ENCODE results near the gene MYCBPAP.
A peak's percentile ranks its signal among the peaks of the same experiment; 100 is the strongest.

MYCBPAP gene

GRCh38 chr17:50544516-50544915 lies 36.3 kb downstream of the MYCBPAP start:
- Histone ChIP-seq H3K36me3 (ENCODE audit: insufficient read depth, low read length) (peaks cover 3% of the 10 kb centered on the region), H3K9ac (ENCODE audit: low read length) (no peak overlapping the region), H3K27me3 (ENCODE audit: control insufficient read depth in 1 of 2, insufficient read depth in 2 of 2, low read length in 2 of 2) (no peaks in the 10 kb centered on the region), H3K4me3 (ENCODE audit: low read depth in 1 of 2, low read length in 2 of 2) (no peak overlapping the region), H3K9me3 (ENCODE audit: low read length) (no peaks in the 10 kb centered on the region), H3K27ac (ENCODE audit: low read depth, low read length) (no peak overlapping the region), H3K4me1 (ENCODE audit: insufficient read depth, low read length) (peaks cover 29% of the 10 kb centered on the region)

- Histone ChIP-seq H3K4me3 (ENCODE audit: low read depth in 1 of 2, low read length in 2 of 2) (no peak overlapping the region), H3K27me3 (ENCODE audit: control insufficient read depth in 1 of 2, insufficient read depth in 2 of 2, low read length in 2 of 2) (no peaks in the 10 kb centered on the region), H3K36me3 (ENCODE audit: insufficient read depth, low read length) (peaks cover 11% of the 10 kb centered on the region), H3K9me3 (ENCODE audit: low read length) (no peaks in the 10 kb centered on the region), H3K27ac (ENCODE audit: low read depth, low read length) (no peak overlapping the region), H3K9ac (ENCODE audit: low read length) (no peak overlapping the region), H3K4me1 (ENCODE audit: insufficient read depth, low read length) (peaks cover 29% of the 10 kb centered on the region)
Measured at GRCh38 chr17:50545311-50545710, 37.1 kb downstream of the MYCBPAP start.

GRCh38 chr17:50546701-50547034 lies 38.4 kb downstream of the MYCBPAP start:
- H3K27me3 ChIP-seq (ENCODE audit: control insufficient read depth in 1 of 2, insufficient read depth in 2 of 2, low read length in 2 of 2) = no peaks in the 10 kb centered on the region
- peak overlapping the region; percentile 38 to 87 for H3K4me3 ChIP-seq (ENCODE audit: low read depth in 1 of 2, low read length in 2 of 2)
- peaks cover 29% of the 10 kb centered on the region for H3K4me1 ChIP-seq (ENCODE audit: insufficient read depth, low read length)
- H3K9ac ChIP-seq (ENCODE audit: low read length) = no peak overlapping the region
- no peaks in the 10 kb centered on the region for H3K9me3 ChIP-seq (ENCODE audit: low read length)
- peaks cover 11% of the 10 kb centered on the region for H3K36me3 ChIP-seq (ENCODE audit: insufficient read depth, low read length)
- H3K27ac ChIP-seq (ENCODE audit: low read depth, low read length) = no peak overlapping the region

- Histone ChIP-seq H3K4me1 (ENCODE audit: insufficient read depth, low read length) (peaks cover 29% of the 10 kb centered on the region), H3K27ac (ENCODE audit: low read depth, low read length) (peak within 1 kb of the TSS; percentile 7), H3K9me3 (ENCODE audit: low read length) (no peaks in the 10 kb centered on the region), H3K36me3 (ENCODE audit: insufficient read depth, low read length) (peaks cover 11% of the 10 kb centered on the region), H3K4me3 (ENCODE audit: low read depth in 1 of 2, low read length in 2 of 2) (peak within 1 kb of the TSS; percentile 38 to 87), H3K27me3 (ENCODE audit: control insufficient read depth in 1 of 2, insufficient read depth in 2 of 2, low read length in 2 of 2) (no peaks in the 10 kb centered on the region), H3K9ac (ENCODE audit: low read length) (peak within 1 kb of the TSS; percentile 92)
Measured at GRCh38 chr17:50547035-50547735, 38.9 kb downstream of the MYCBPAP start, which contains the start of gene SPATA20. TSS of gene SPATA20 (plus strand) at chr17:50547174. CDS start at chr17:50547209, 35 bp downstream.

- Histone ChIP-seq H3K27me3 (ENCODE audit: control insufficient read depth in 1 of 2, insufficient read depth in 2 of 2, low read length in 2 of 2) (no peaks in the 10 kb centered on the region), H3K9ac (ENCODE audit: low read length) (peak overlapping the region; percentile 92), H3K36me3 (ENCODE audit: insufficient read depth, low read length) (peaks cover 11% of the 10 kb centered on the region), H3K9me3 (ENCODE audit: low read length) (no peaks in the 10 kb centered on the region), H3K27ac (ENCODE audit: low read depth, low read length) (peak overlapping the region; percentile 7), H3K4me3 (ENCODE audit: low read depth in 1 of 2, low read length in 2 of 2) (peak overlapping the region in 1 of 2 donors; percentile 87), H3K4me1 (ENCODE audit: insufficient read depth, low read length) (peaks cover 23% of the 10 kb centered on the region)
Measured at GRCh38 chr17:50547736-50548083, 39.5 kb downstream of the MYCBPAP start.

- Histone ChIP-seq H3K4me3 (ENCODE audit: low read depth in 1 of 2, low read length in 2 of 2) (no peak overlapping the region), H3K4me1 (ENCODE audit: insufficient read depth, low read length) (peaks cover 20% of the 10 kb centered on the region), H3K9me3 (ENCODE audit: low read length) (no peaks in the 10 kb centered on the region), H3K9ac (ENCODE audit: low read length) (no peak overlapping the region), H3K36me3 (ENCODE audit: insufficient read depth, low read length) (peaks cover 11% of the 10 kb centered on the region), H3K27ac (ENCODE audit: low read depth, low read length) (no peak overlapping the region), H3K27me3 (ENCODE audit: control insufficient read depth in 1 of 2, insufficient read depth in 2 of 2, low read length in 2 of 2) (no peaks in the 10 kb centered on the region)
Measured at GRCh38 chr17:50548831-50549230, 40.6 kb downstream of the MYCBPAP start.

- Histone ChIP-seq H3K27me3 (ENCODE audit: control insufficient read depth in 1 of 2, insufficient read depth in 2 of 2, low read length in 2 of 2) (peaks cover 0 to 4% of the 10 kb centered on the region in 2 donors), H3K9ac (ENCODE audit: low read length) (no peak overlapping the region), H3K4me1 (ENCODE audit: insufficient read depth, low read length) (peaks cover 20% of the 10 kb centered on the region), H3K27ac (ENCODE audit: low read depth, low read length) (no peak overlapping the region), H3K4me3 (ENCODE audit: low read depth in 1 of 2, low read length in 2 of 2) (no peak overlapping the region), H3K9me3 (ENCODE audit: low read length) (no peaks in the 10 kb centered on the region), H3K36me3 (ENCODE audit: insufficient read depth, low read length) (peaks cover 11% of the 10 kb centered on the region)
Measured at GRCh38 chr17:50549256-50549941, 41.2 kb downstream of the MYCBPAP start.

GRCh38 chr17:50549969-50550368 lies 41.7 kb downstream of the MYCBPAP start:
- H3K36me3 ChIP-seq (ENCODE audit: insufficient read depth, low read length) = peaks cover 16% of the 10 kb centered on the region
- H3K9ac ChIP-seq (ENCODE audit: low read length) = no peak overlapping the region
- H3K4me1 ChIP-seq (ENCODE audit: insufficient read depth, low read length) = peaks cover 20% of the 10 kb centered on the region
- no peak overlapping the region for H3K4me3 ChIP-seq (ENCODE audit: low read depth in 1 of 2, low read length in 2 of 2)
- H3K27ac ChIP-seq (ENCODE audit: low read depth, low read length) = no peak overlapping the region
- H3K27me3 ChIP-seq (ENCODE audit: control insufficient read depth in 1 of 2, insufficient read depth in 2 of 2, low read length in 2 of 2) = peaks cover 0 to 4% of the 10 kb centered on the region in 2 donors
- H3K9me3 ChIP-seq (ENCODE audit: low read length) = no peaks in the 10 kb centered on the region

- H3K27ac ChIP-seq (ENCODE audit: low read depth, low read length) = no peak overlapping the region
- no peak overlapping the region for H3K9ac ChIP-seq (ENCODE audit: low read length)
- H3K9me3 ChIP-seq (ENCODE audit: low read length) = no peaks in the 10 kb centered on the region
- peaks cover 0 to 4% of the 10 kb centered on the region in 2 donors for H3K27me3 ChIP-seq (ENCODE audit: control insufficient read depth in 1 of 2, insufficient read depth in 2 of 2, low read length in 2 of 2)
- peaks cover 20% of the 10 kb centered on the region for H3K4me1 ChIP-seq (ENCODE audit: insufficient read depth, low read length)
- H3K36me3 ChIP-seq (ENCODE audit: insufficient read depth, low read length) = peaks cover 25% of the 10 kb centered on the region
- H3K4me3 ChIP-seq (ENCODE audit: low read depth in 1 of 2, low read length in 2 of 2) = no peak overlapping the region
Measured at GRCh38 chr17:50550661-50551432, 42.6 kb downstream of the MYCBPAP start.

GRCh38 chr17:50551433-50551815 lies 43.2 kb downstream of the MYCBPAP start:
- peaks cover 0 to 7% of the 10 kb centered on the region in 2 donors for H3K27me3 ChIP-seq (ENCODE audit: control insufficient read depth in 1 of 2, insufficient read depth in 2 of 2, low read length in 2 of 2)
- H3K9ac ChIP-seq (ENCODE audit: low read length) = no peak overlapping the region
- no peak overlapping the region for H3K27ac ChIP-seq (ENCODE audit: low read depth, low read length)
- H3K9me3 ChIP-seq (ENCODE audit: low read length) = no peaks in the 10 kb centered on the region
- no peak overlapping the region for H3K4me3 ChIP-seq (ENCODE audit: low read depth in 1 of 2, low read length in 2 of 2)
- H3K36me3 ChIP-seq (ENCODE audit: insufficient read depth, low read length) = peaks cover 25% of the 10 kb centered on the region
- H3K4me1 ChIP-seq (ENCODE audit: insufficient read depth, low read length) = peaks cover 19% of the 10 kb centered on the region

- H3K36me3 ChIP-seq (ENCODE audit: insufficient read depth, low read length) = peaks cover 25% of the 10 kb centered on the region
- no peaks in the 10 kb centered on the region for H3K9me3 ChIP-seq (ENCODE audit: low read length)
- H3K4me3 ChIP-seq (ENCODE audit: low read depth in 1 of 2, low read length in 2 of 2) = no peak overlapping the region
- peaks cover 0 to 11% of the 10 kb centered on the region in 2 donors for H3K27me3 ChIP-seq (ENCODE audit: control insufficient read depth in 1 of 2, insufficient read depth in 2 of 2, low read length in 2 of 2)
- no peak overlapping the region for H3K9ac ChIP-seq (ENCODE audit: low read length)
- H3K4me1 ChIP-seq (ENCODE audit: insufficient read depth, low read length) = peaks cover 15% of the 10 kb centered on the region
- no peak overlapping the region for H3K27ac ChIP-seq (ENCODE audit: low read depth, low read length)
Measured at GRCh38 chr17:50551884-50552283, 43.6 kb downstream of the MYCBPAP start.

Data from muscle layer of colon (tissue), 2 donors.